ENCODE data around the gene SCML2. TPM values are rescaled to one million over a fixed set of nuclear protein-coding genes. Genes with fewer than 3 reads are reported as not detected.

Gene SCML2
- total RNA-seq, 1 donor: 1.4 TPM

DNA sequence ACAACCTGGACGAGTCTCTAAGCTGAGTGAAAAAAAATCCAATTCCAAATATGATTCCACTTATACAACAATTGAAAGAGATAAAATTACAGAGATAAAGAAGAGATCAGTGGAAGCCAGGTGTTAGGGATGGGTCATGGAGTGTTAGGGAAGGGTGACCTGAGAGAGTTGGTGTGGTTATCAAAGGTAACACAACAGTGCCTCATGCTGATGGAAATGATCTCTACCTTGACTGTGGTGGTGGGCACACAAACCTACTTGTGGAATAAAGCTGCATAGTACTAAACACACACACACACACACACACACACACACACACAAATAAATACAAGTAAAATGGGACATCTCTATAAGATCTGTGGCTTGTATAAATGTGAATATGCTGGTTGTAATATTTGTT is 159.8 kb downstream of the SCML2 start:
- no peak overlapping the region for H3K27ac ChIP-seq (ENCODE audit: low read depth, low read length)
- TF ChIP-seq, protein P1, sequence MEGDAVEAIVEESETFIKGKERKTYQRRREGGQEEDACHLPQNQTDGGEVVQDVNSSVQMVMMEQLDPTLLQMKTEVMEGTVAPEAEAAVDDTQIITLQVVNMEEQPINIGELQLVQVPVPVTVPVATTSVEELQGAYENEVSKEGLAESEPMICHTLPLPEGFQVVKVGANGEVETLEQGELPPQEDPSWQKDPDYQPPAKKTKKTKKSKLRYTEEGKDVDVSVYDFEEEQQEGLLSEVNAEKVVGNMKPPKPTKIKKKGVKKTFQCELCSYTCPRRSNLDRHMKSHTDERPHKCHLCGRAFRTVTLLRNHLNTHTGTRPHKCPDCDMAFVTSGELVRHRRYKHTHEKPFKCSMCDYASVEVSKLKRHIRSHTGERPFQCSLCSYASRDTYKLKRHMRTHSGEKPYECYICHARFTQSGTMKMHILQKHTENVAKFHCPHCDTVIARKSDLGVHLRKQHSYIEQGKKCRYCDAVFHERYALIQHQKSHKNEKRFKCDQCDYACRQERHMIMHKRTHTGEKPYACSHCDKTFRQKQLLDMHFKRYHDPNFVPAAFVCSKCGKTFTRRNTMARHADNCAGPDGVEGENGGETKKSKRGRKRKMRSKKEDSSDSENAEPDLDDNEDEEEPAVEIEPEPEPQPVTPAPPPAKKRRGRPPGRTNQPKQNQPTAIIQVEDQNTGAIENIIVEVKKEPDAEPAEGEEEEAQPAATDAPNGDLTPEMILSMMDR (IDR thresholded peaks at IDR 0.05; ENCODE audit: extremely low read depth, low read depth, low read length): no peak
- H3K9me3 ChIP-seq (ENCODE audit: low read depth, low read length): no peaks in the 10 kb centered on the region
- no peak overlapping the region for H3K4me3 ChIP-seq (ENCODE audit: insufficient read depth, low read length)
- no peak overlapping the region for H3K4me2 ChIP-seq (ENCODE audit: insufficient read depth, low read length)
- no peaks in the 10 kb centered on the region for H3K36me3 ChIP-seq (ENCODE audit: insufficient read depth, low read length)
- no peaks in the 10 kb centered on the region for H4K20me1 ChIP-seq (ENCODE audit: insufficient read depth, low read length)
- DNase-seq (ENCODE audit: insufficient read length, low spot score, missing footprints): no peak
- H3K27me3 ChIP-seq (ENCODE audit: insufficient read depth, low read length): no peaks in the 10 kb centered on the region
- no peaks in the 10 kb centered on the region for H3K4me1 ChIP-seq (ENCODE audit: insufficient read depth, low read length)
- no peak overlapping the region for H2AFZ ChIP-seq (ENCODE audit: low read length)
- H3K79me2 ChIP-seq (ENCODE audit: insufficient read depth, low read length): no peaks in the 10 kb centered on the region

Small RNA genes within 50 kb of the gene (small RNA-seq; reads per million reads assigned to genes)
- gene RF00019 (not detected), gene TMSB10P2 (not detected)

Other genes starting within 250 kb of the SCML2 start
- gene BEND2, start 133.8 kb downstream of the SCML2 start, total RNA-seq: not detected in 2 replicates
- gene CDKL5, start 70.9 kb upstream of the SCML2 start, total RNA-seq: 4.0 and 5.0 TPM in 2 replicates

All from osteoblast (primary cell).